HG02798 (cell line): Measurements from ENCODE around the gene CCDC7.
"Not testable (repeated sequence)": the region's sequence is repeated elsewhere in the genome, so short reads cannot be mapped to it uniquely, and the experiment has no call there.

Source experiments
- ATAC-seq: cut with Tn5 transposase; IDR thresholded peaks from one replicate; pipeline ENCODE4 v1.9.1; 2021; ENCODE audit warnings: mild to moderate bottlenecking; ENCODE audit not compliant: unreplicated experiment, poor library complexity

The CCDC7 gene

DNA sequence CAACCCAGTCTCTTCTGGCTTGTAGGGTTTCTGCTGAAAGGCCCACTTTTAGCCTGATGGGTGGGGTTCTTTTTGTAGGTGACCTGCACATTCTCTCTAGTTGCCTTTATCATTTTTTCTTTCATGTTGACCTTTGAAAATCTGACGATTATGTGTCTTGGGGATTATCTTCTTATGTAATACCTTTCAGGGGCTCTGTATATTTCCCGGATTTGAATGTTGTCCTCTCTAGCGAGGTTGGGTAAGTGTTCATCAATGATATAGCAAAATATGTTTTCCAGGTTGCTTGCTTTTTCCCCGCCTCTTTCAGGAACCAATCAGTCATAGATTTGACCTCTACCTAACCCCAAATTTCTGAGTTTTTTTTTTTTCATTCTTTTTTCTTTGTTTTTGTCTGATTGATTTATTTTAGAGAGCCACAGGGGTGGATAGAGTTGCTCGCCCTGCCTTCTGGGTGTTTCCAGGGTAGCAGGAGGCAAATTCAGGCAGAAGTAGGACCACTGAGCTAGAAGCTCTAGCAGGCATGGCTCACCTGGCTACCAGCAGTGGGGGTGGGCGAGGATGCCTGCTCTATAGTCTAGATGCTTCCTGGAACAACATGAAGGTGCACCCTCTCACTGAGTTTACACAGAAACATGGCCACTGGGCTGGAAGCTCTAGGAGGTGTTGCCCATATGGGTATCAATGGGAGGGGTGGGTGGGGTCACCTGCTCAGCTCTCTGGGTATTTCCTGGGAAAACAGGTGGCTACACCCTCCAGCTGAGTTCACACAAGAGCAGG is 94.9 kb downstream of the CCDC7 start:
- ATAC-seq = no peak

DNA sequence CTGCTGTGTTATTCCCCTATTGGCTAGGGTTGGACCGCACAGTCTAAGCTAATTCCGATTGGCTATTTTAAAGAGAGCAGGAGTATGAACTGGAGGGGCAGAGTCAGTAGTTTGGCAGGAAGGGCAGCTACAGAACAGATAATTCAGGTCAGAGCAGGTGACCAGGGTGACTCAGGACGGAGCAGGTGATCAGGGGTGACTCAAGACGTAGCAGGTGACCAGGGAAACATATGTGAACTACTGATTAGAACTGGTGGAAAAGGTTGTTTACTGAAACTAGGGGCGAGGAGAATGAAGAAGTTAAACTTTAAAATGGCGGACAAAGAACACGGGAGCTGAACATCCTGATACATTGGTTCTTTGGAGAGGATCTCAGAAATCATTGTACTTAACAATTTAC is 102.3 kb downstream of the CCDC7 start:
- ATAC-seq = no peak

DNA sequence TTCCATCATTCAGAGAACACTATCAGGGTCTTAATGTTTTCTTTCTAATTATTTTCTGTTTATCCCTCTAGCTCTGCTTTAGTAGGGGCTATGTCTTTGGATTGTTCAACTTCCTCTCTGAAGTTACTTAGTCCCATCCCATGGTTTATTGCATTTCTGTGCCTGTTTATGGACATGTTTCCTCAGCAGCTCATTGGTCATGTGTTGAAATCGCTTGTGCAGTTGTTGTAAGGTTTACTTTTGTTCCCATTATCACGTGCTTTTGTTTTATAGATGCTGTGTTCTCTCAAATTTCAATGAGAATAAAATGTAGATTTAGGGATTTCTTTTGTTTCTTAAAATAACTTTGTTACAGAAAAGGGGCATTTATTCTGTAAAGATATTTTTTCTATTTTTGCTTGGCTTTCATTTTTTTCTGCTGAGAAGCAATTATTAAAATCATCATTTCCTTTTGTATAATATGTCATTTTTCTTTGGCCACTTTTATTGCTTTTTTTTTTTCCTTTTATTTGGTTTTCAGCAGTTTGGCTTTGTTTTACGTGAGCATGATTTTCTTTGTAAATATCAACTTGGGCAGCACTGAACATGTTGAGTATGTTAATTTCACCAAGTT is 110.9 kb downstream of the CCDC7 start:
- ATAC-seq = no peak

DNA sequence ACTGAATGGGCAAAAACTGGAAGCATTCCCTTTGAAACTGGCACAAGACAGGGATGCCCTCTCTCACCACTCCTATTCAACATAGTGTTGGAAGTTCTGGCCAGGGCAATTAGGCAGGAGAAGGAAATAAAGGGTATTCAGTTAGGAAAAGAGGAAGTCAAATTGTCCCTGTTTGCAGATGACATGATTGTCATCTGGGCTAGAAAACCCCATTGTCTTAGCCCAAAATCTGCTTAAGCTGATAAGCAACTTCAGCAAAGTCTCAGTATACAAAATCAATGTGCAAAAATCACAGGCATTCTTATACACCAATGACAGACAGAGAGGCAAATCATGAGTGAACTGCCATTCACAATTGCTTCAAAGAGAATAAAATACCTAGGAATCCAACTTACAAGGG is 116.8 kb downstream of the CCDC7 start:
- not testable (repeated sequence) for ATAC-seq

DNA sequence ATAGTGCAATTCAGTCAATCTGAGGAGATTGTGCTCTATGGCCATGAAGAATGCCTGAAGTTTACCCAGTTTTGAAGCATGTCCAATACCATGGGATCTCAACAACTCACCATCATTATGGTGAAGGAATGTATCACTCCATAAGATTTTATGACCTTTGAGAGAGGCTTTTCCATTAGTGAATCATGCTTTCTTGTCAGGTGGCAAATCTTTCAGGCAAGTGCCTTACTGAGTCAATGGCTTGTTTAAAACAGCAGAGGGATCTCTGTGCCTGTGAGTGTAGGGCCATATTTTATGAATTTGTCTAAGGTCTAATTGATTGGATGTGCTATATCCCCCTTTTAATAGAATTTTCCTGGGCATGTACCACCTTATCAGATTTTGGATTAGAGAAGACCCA is 131.5 kb downstream of the CCDC7 start:
- ATAC-seq = no peak

DNA sequence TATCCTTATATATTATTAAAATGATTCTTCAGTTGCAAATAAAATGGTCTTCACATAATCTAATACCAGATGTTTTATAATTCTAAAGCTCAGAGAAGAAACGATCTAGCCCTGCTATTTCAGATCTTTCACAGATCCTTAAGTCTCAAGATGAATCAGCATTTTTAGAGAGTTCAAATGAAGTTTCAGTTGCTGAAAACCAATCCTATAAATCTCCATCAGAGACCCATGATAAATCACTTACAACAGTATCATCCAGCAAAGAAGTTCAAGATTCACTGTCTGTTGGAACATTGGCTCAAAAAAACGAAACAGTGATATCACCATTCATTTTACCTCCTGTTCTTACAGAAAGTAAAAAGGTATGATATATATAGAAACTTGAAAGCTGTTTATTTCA is 137.0 kb downstream of the CCDC7 start:
- no peak for ATAC-seq

DNA sequence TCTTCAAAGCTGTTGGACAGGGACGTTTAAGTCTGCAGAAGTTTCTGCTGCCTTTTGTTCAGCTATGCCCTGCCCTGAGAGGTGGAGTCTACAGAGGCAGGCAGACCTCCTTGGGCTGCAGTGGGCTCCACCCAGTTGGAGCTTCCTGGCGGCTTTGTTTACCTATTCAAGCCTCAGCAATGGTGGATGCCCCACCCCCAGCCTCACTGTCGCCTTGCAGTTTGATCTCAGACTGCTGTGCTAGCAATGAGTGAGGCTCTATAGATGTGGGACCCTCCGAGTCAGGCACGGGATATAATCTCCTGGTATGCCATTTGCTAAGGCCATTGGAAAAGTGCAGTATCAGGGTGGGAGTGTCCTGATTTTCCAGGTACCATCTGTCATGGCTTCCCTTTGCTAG is 152.1 kb downstream of the CCDC7 start:
- not testable (repeated sequence) for ATAC-seq

DNA sequence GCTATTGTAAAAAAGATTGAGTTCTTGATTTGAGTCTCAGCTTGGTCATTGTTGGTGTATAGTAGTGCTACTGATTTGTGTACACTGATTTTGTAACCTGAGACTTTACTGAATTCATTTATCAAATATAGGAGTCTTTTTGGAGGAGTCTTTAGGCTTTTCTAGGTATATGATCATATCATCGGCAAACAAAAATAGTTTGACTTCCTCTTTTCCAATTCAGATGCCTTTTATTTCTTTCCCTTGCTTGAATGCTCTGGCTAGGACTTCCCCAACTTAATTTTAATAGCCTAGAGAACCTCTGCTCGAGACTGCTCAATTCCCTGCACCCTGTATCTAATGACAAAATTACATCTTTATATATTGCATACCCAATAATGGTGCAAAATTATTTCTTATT is 154.4 kb downstream of the CCDC7 start:
- ATAC-seq = no peak

DNA sequence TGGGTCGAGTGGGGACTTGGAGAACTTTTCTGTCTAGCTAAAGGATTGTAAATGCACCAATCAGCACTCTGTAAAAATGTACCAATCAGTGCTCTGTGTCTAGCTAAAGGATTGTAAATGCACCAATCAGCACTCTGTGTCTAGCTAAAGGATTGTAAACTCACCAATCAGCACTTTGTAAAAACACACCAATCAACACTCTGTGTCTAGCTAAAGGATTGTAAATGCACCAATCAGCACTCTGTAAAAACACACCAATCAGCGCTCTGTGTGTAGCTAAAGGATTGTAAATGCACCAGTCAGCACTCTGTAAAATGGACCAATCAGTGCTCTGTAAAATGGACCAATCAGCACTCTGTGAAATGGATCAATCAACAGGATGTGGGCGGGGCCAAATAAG is 155.6 kb downstream of the CCDC7 start:
- not testable (repeated sequence) for ATAC-seq

DNA sequence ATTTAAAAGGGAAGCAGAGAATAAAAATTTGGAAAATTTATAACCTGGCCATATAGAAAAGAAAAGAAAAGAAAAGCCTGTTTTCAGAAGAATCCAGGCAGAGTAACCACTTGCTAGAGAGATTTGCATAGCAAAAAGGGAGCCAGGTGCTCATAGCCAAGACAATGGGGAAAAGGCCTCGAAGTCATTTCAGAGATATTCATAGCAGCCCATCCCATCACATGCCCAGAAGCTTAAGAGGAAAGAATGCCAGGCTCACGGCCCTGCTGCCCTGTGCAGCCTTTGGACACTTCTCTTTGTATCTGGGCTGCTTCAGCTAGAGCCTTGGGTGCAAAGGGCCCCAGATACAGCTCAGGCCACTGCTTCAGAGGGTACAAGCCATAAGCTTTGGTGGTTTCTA is 159.8 kb downstream of the CCDC7 start:
- ATAC-seq = no peak

DNA sequence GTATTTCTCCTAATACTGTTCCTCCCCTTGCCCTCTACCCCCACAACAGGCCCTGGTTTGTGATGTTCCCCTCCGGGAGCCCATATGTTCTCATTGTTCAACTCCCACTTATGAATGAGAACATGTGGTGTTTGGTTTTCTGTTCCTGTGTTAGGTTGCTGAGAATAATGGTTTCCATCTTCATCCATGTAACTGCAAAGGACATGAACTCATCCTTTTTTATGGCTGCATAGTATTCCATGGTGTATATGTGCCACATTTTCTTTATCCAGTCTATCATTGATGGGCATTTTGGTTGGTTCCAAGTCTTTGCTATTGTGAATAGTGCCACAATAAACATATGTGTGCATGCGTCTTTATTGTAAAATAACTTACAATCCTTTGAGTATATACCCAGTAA is 164.6 kb downstream of the CCDC7 start:
- not testable (repeated sequence) for ATAC-seq

DNA sequence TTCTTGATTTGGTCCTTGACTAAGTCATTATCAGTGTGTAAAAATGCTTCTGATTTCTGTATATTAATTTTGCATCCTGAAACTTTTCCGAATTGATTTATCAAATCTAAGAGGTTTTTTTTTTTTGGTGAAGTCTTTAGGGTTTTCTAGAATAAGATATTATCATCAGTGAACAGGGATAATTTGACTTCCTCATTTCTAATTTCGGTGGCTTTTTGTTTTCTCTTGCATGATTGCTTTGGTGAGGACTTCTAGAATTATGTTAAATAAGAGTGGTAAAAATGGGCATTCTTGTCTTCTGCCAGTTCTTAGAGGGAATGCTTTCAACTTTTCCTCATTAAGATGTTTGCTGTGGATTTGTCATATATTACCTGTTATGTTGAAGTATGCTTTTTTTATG is 170.5 kb downstream of the CCDC7 start:
- ATAC-seq = no peak

DNA sequence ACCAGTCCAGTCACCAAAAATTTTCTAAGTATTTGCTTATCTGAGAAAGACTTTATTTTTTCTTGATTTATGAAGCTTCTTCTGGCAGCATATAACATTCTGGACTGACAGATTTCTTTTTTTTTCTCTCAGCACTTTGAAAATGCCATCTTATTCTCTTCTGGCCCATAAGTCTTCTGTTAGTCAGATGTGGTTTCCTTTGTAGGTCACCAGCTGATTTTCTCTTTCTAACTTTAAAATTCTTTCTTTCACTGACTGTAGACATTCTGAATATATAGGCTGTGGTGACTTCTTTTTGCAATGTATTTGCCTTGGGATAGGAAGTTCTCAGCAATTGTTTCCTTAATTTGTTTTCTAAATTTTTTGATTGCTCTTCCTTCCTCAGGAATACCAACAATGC is 172.5 kb downstream of the CCDC7 start:
- ATAC-seq = no peak

DNA sequence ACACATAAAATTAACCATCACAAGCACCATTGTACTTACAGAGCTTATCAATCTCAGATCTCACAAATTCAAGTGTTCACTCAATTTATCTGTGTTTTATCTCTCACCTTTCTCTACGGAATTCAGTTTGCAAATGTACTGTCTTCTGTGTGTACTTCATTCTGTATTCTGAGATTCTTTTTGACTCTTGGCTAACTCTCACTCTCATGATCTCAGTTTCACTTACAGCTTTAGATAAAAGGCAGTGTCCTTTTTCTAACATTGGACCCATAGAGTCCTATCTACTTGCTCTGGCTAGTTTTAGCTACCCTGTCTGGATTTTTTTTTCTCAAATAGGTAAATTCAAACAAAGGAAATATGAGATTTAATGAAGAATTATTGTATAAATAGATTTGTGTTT is 176.0 kb downstream of the CCDC7 start:
- no peak for ATAC-seq

DNA sequence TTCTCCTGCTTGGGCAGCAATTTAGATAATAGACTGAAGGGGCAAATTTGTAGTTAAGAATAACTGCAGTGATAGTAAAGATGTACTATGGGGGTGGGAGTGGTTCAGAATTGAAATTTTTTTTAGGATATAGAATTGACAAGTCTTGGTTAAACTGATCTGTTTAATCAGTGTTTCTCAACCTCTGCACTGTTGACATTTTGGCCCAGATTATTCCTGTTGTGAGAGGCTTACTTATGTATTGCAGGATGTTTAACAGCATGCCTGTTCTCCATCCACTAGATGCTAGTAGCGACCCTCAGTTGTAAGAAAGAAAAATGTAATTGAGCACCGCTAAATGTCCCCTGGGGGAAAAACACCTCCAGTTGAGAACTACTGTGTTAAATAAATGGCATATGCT is 176.5 kb downstream of the CCDC7 start:
- ATAC-seq = no peak

DNA sequence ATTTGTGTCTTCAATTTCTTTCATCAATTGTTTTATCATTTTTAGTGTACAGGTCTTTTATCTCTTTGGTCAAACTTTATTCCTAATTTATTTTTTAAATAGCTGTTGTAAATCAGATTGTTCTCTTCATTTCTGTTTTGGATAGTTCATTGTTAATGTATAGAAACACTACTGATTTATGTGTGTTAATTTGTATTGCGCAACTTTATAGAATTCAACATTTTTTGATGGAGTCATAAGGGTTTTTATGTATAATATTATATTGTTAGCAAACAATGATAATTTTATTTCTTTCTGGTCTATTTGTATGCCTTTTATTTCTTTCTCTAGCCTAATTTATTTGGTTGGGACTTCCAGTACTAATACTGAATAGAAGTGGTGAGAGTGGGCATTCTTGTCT is 181.2 kb downstream of the CCDC7 start:
- no peak for ATAC-seq

DNA sequence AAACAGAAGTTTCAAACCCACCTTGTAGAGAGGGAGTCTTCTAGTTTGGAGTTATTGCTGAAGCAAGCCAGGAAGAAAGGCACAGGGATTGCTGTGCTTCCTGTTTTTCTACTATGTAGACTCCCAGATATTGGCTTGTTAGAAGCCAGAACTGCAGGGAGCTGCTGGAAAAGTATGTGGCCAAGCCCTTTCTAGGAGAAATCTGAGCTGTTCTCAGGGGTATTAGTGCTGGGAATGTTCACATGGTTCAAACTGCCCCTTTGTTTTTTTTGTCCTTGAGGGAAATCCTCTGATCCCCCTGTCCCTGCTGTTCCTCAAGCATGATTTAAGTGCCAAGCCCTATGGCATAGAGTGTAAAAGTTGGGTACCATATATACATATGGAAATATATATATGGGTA is 184.0 kb downstream of the CCDC7 start:
- ATAC-seq = no peak

DNA sequence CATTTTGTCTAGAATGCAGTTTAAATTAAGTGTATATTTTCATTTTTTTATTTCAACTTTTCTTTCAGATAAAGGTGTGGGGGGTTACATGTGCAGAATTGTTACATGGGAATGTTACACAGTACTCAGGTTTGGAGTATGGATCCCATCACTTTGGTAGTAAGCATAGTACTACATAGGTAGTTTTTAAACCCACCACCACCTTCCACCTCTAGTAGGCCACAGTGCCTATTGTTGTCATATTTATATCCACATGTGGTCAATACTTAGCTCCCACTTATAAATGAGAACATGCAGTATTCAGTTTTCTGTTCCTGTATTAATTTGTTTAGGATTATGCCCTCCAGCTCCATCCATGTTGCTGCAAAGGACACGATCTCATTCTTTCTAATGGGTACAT is 200.6 kb downstream of the CCDC7 start:
- no peak for ATAC-seq

DNA sequence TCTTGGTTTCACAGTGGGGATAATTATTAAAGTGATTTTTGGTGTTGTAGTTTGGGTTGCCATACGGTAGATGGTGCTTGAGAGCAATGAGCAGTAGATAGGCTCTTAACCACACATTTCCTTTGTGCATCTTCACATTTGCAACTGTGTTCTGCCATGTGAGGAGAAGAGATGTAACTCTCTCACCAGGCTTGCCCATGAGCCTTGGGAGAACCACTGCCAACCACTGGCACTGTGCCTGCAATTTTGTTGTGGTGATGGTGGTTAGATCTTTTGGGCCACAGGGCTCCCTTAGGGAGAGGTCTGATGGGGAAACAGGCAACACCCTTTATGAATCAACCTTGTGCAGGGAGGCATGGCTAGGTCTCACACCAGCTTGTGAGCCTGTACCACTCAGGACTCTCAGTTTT is 204.3 kb downstream of the CCDC7 start:
- ATAC-seq = no peak

DNA sequence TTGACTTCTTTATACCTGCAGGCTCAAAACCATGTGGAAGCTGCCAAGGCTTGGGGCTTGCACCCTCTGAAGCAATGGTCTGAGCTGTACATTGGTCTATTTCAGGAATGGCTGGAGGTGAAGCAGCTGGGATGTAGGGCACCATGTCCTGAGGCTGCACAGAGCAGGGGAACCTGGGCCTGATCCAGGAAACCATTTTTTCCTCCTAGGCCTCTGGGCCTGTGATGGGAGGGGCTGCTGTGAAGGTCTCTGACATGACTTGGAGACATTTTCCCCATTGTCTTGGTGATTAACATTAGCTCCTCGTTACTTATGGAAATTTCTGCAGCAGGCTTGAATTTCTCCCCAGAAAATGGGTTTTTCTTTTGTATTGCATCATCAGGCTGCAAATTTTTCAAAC is 211.5 kb downstream of the CCDC7 start:
- not testable (repeated sequence) for ATAC-seq

DNA sequence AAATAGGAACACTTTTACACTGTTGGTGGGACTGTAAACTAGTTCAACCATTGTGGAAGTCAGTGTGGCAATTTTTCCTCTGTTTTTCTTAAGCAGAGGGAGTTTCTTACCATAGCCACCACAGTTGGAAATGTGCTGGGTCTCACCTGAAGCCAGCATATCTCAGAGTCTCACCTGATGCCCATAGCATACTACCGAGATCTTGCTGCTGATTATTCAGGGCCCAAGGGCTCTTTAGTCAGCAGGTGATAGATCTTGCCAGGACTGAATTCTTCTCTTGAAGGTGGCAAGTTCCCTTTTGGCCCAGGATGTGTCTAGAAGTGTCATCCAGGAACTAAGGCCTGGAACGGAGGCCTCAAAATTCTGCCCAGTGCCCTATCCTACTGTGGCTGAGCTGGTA is 215.4 kb downstream of the CCDC7 start:
- no peak for ATAC-seq
